RWPE2 (cell line): Measurements from ENCODE around the gene CRYGN.

Source experiments
- ATAC-seq: fragments of 200-7000 bp; cut with Tn5 transposase; 3 replicates; pipeline ENCODE4 v1.9.1; 2021; ENCODE audit warnings: low read depth
- DNase-seq: peaks from one replicate; pipeline ENCODE4 v3.0.0-alpha.2; 2020; ENCODE audit warnings: low spot score
- H3K27ac ChIP-seq: fragments of 450-650 bp; 2 replicates; pipeline ENCODE4 v1.5.1; 2017; ENCODE audit warnings: mild to moderate bottlenecking; ENCODE audit not compliant: poor library complexity, severe bottlenecking
- H3K27me3 ChIP-seq: fragments of 250-450 bp; sonication (Bioruptor Pico); 2 replicates; pipeline ENCODE4 v1.5.1; 2021; ENCODE audit warnings: mild to moderate bottlenecking, moderate library complexity; ENCODE audit not compliant: insufficient read depth, poor library complexity, severe bottlenecking
- H3K36me3 ChIP-seq: fragments of 250-450 bp; sonication (Bioruptor Pico); 2 replicates; pipeline ENCODE4 v1.5.1; 2020; ENCODE audit warnings: low read depth, mild to moderate bottlenecking, moderate library complexity
- H3K4me1 ChIP-seq: fragments of 250-450 bp; sonication (Bioruptor Pico); 2 replicates; pipeline ENCODE4 v1.5.1; 2021; ENCODE audit warnings: mild to moderate bottlenecking, moderate library complexity; ENCODE audit not compliant: insufficient read depth, poor library complexity, severe bottlenecking
- H3K4me3 ChIP-seq: fragments of 250-450 bp; sonication (Bioruptor Pico); 2 replicates; pipeline ENCODE4 v1.5.1; 2021; ENCODE audit warnings: mild to moderate bottlenecking, moderate library complexity; ENCODE audit not compliant: severe bottlenecking
- H3K9me3 ChIP-seq: fragments of 250-450 bp; sonication (Bioruptor Pico); 2 replicates; pipeline ENCODE4 v1.5.1; 2021; ENCODE audit warnings: mild to moderate bottlenecking, moderate library complexity; ENCODE audit not compliant: severe bottlenecking
- CTCF ChIP-seq: fragments of 450-650 bp; IDR thresholded peaks from one replicate; pipeline ENCODE4 v1.5.1; 2017; ENCODE audit warnings: mild to moderate bottlenecking, moderate library complexity; ENCODE audit not compliant: poor library complexity, severe bottlenecking

Gene CRYGN

GRCh38 chr7:151439855-151440798 lies at the start of gene CRYGN:
Gene CRYGN (minus strand): TSS chr7:151440141. CDS start chr7:151439917, 224 bp downstream.
- H3K4me1 ChIP-seq = peaks cover 8% of the 10 kb centered on the region
- H3K36me3 ChIP-seq = no peaks in the 10 kb centered on the region
- DNase-seq = no peak
- H3K27me3 ChIP-seq = no peaks in the 10 kb centered on the region
- H3K9me3 ChIP-seq = no peaks in the 10 kb centered on the region
- H3K4me3 ChIP-seq = no peak within 1 kb of the TSS
- ATAC-seq = peak; percentile 25; the same call in 1 of the 3 replicates
- no peak within 1 kb of the TSS for H3K27ac ChIP-seq
- no peak for TF ChIP-seq CTCF

GRCh38 chr7:151489498-151489897 lies 49.6 kb upstream of the CRYGN start:
- Histone ChIP-seq H3K4me1 (peaks cover 30% of the 10 kb centered on the region), H3K9me3 (no peaks in the 10 kb centered on the region), H3K27ac (no peak overlapping the region), H3K4me3 (no peak overlapping the region), H3K36me3 (peaks cover 70% of the 10 kb centered on the region), H3K27me3 (no peaks in the 10 kb centered on the region)
- no peak for TF ChIP-seq CTCF
- no peak for DNase-seq
- ATAC-seq = no peak

- TF ChIP-seq CTCF = no peak
- Histone ChIP-seq H3K4me3 (no peak overlapping the region), H3K9me3 (no peaks in the 10 kb centered on the region), H3K27ac (no peak overlapping the region), H3K27me3 (no peaks in the 10 kb centered on the region), H3K36me3 (peaks cover 84% of the 10 kb centered on the region), H3K4me1 (peaks cover 26% of the 10 kb centered on the region)
- DNase-seq (no peak), ATAC-seq (no peak)
Measured at GRCh38 chr7:151488096-151488495, 48.2 kb upstream of the CRYGN start.

GRCh38 chr7:151487228-151487627 lies 47.3 kb upstream of the CRYGN start:
- Histone ChIP-seq H3K27ac (no peak overlapping the region), H3K9me3 (no peaks in the 10 kb centered on the region), H3K27me3 (no peaks in the 10 kb centered on the region), H3K36me3 (peaks cover 93% of the 10 kb centered on the region), H3K4me1 (peaks cover 23% of the 10 kb centered on the region), H3K4me3 (no peak overlapping the region)
- TF ChIP-seq CTCF = no peak
- ATAC-seq (no peak), DNase-seq (no peak)

GRCh38 chr7:151486074-151486473 lies 46.1 kb upstream of the CRYGN start:
- Histone ChIP-seq H3K4me1 (peaks cover 15% of the 10 kb centered on the region), H3K4me3 (no peak overlapping the region), H3K36me3 (peaks cover 98% of the 10 kb centered on the region), H3K27ac (no peak overlapping the region), H3K27me3 (no peaks in the 10 kb centered on the region), H3K9me3 (no peaks in the 10 kb centered on the region)
- ATAC-seq (no peak), DNase-seq (no peak)
- no peak for TF ChIP-seq CTCF
